HAP-1 (cell line): ENCODE results near the gene NAXD.

Source experiments
- DNase-seq, 2 experiments: peaks; one replicate each; pipeline ENCODE4 v3.0.0-alpha.2; 2016 to 2020; ENCODE audit warnings: low spot score in 2 of 2
- H3K27me3 ChIP-seq: fragments of 250-450 bp; sonication (Bioruptor Pico); 2 replicates; pipeline ENCODE4 v1.5.1; 2020; ENCODE audit warnings: low read depth, mild to moderate bottlenecking, moderate library complexity
- H3K36me3 ChIP-seq: fragments of 250-450 bp; sonication (Bioruptor Pico); replicated peaks from 2 replicates; pipeline ENCODE4 v1.5.1; 2020; ENCODE audit warnings: mild to moderate bottlenecking
- H3K4me1 ChIP-seq: fragments of 250-450 bp; sonication (Bioruptor Pico); 2 replicates; pipeline ENCODE4 v1.5.1; 2020; ENCODE audit warnings: mild to moderate bottlenecking
- H3K4me3 ChIP-seq: fragments of 250-450 bp; sonication (Bioruptor Pico); 2 replicates; pipeline ENCODE4 v1.5.1; 2020; ENCODE audit warnings: mild to moderate bottlenecking, moderate library complexity
- H3K9me3 ChIP-seq: fragments of 250-450 bp; sonication (Bioruptor Pico); 2 replicates; pipeline ENCODE4 v1.5.1; 2020; ENCODE audit warnings: mild to moderate bottlenecking, moderate library complexity
- in situ Hi-C: fragments of 300-500 bp; cut with MboI; formaldehyde crosslinking; loops from 3 replicates; pipeline ENCODE4 v1.14.3; 2020; ENCODE audit warnings: low sequenced_read_pairs, inconsistent platforms, mixed read lengths

NAXD gene

GRCh38 chr13:110638814-110639806, 23.8 kb downstream of the NAXD start:
- no peaks in the 10 kb centered on the region for H3K4me1 ChIP-seq
- H3K27me3 ChIP-seq: no peaks in the 10 kb centered on the region
- peaks cover 87% of the 10 kb centered on the region for H3K36me3 ChIP-seq
- in situ Hi-C loops: no loop called here
- no peaks in the 10 kb centered on the region for H3K9me3 ChIP-seq
- no peak for DNase-seq
- H3K4me3 ChIP-seq: no peak overlapping the region

GRCh38 chr13:110639935-110640334, 24.6 kb downstream of the NAXD start:
- in situ Hi-C loops: no loop called here
- Histone ChIP-seq H3K36me3 (peaks cover 82% of the 10 kb centered on the region), H3K27me3 (no peaks in the 10 kb centered on the region)

GRCh38 chr13:110640591-110641029, 25.3 kb downstream of the NAXD start:
- Histone ChIP-seq H3K4me3 (no peak overlapping the region), H3K27me3 (no peaks in the 10 kb centered on the region), H3K4me1 (no peaks in the 10 kb centered on the region), H3K36me3 (peaks cover 81% of the 10 kb centered on the region), H3K9me3 (no peaks in the 10 kb centered on the region)
- DNase-seq: no peak
- in situ Hi-C loops: no loop called here

More at GRCh38 chr13:110639935-110640334, 24.6 kb downstream of the NAXD start:
- no peaks in the 10 kb centered on the region for H3K4me1 ChIP-seq
- no peaks in the 10 kb centered on the region for H3K9me3 ChIP-seq
- no peak overlapping the region for H3K4me3 ChIP-seq
- no peak for DNase-seq

GRCh38 chr13:110641055-110642015, 26.0 kb downstream of the NAXD start:
- H3K4me3 ChIP-seq: no peak overlapping the region
- in situ Hi-C loops: no loop called here
- no peaks in the 10 kb centered on the region for H3K4me1 ChIP-seq
- H3K9me3 ChIP-seq: no peaks in the 10 kb centered on the region
- peaks cover 76% of the 10 kb centered on the region for H3K36me3 ChIP-seq
- DNase-seq: no peak
- no peaks in the 10 kb centered on the region for H3K27me3 ChIP-seq

GRCh38 chr13:110642291-110642981, 27.1 kb downstream of the NAXD start:
- Histone ChIP-seq H3K4me3 (no peak overlapping the region), H3K36me3 (peaks cover 65% of the 10 kb centered on the region), H3K27me3 (no peaks in the 10 kb centered on the region), H3K4me1 (no peaks in the 10 kb centered on the region), H3K9me3 (no peaks in the 10 kb centered on the region)
- no peak for DNase-seq
- in situ Hi-C loops: no loop called here

GRCh38 chr13:110643324-110643723, 28.0 kb downstream of the NAXD start:
- Histone ChIP-seq H3K36me3 (peaks cover 58% of the 10 kb centered on the region), H3K4me1 (no peaks in the 10 kb centered on the region), H3K9me3 (no peaks in the 10 kb centered on the region), H3K4me3 (no peak overlapping the region), H3K27me3 (no peaks in the 10 kb centered on the region)
- DNase-seq: no peak
- in situ Hi-C loops: no loop called here

GRCh38 chr13:110643768-110644421, 28.6 kb downstream of the NAXD start:
- no peaks in the 10 kb centered on the region for H3K9me3 ChIP-seq
- in situ Hi-C loops: no loop called here
- no peak overlapping the region for H3K4me3 ChIP-seq
- no peak for DNase-seq
- no peaks in the 10 kb centered on the region for H3K4me1 ChIP-seq
- no peaks in the 10 kb centered on the region for H3K27me3 ChIP-seq
- H3K36me3 ChIP-seq: peaks cover 53% of the 10 kb centered on the region

- DNase-seq: peak in 1 of 2 experiments; percentile 56
- in situ Hi-C loops: no loop called here
- Histone ChIP-seq H3K4me3 (no peak overlapping the region), H3K4me1 (no peaks in the 10 kb centered on the region), H3K36me3 (peaks cover 45% of the 10 kb centered on the region), H3K9me3 (no peaks in the 10 kb centered on the region), H3K27me3 (no peaks in the 10 kb centered on the region)
Measured at GRCh38 chr13:110644892-110645521, 29.7 kb downstream of the NAXD start.

GRCh38 chr13:110645750-110646149, 30.4 kb downstream of the NAXD start:
- no peaks in the 10 kb centered on the region for H3K4me1 ChIP-seq
- in situ Hi-C loops: no loop called here
- DNase-seq: no peak
- peaks cover 47% of the 10 kb centered on the region for H3K36me3 ChIP-seq
- H3K9me3 ChIP-seq: no peaks in the 10 kb centered on the region
- H3K4me3 ChIP-seq: no peak overlapping the region
- H3K27me3 ChIP-seq: no peaks in the 10 kb centered on the region

- no peak for DNase-seq
- Histone ChIP-seq H3K4me1 (no peaks in the 10 kb centered on the region), H3K27me3 (no peaks in the 10 kb centered on the region), H3K9me3 (no peaks in the 10 kb centered on the region), H3K36me3 (peaks cover 37% of the 10 kb centered on the region), H3K4me3 (no peak overlapping the region)
- in situ Hi-C loops: no loop called here
Measured at GRCh38 chr13:110646442-110647364, 31.4 kb downstream of the NAXD start.

- Histone ChIP-seq H3K27me3 (no peaks in the 10 kb centered on the region), H3K9me3 (no peaks in the 10 kb centered on the region), H3K36me3 (peaks cover 37% of the 10 kb centered on the region), H3K4me3 (no peak overlapping the region), H3K4me1 (no peaks in the 10 kb centered on the region)
- DNase-seq: no peak
- in situ Hi-C loops: no loop called here
Measured at GRCh38 chr13:110647365-110647737, 32.0 kb downstream of the NAXD start.
